A549 (cell line): Measurements from ENCODE around the gene ABRAXAS1. TPM values are rescaled to one million over a fixed set of nuclear protein-coding genes. Genes with fewer than 3 reads are reported as not detected.

Experiments used
- ATAC-seq, 2 experiments: fragments of 200-7000 bp in 1 of 2; fragments of >200 bp in 1 of 2; cut with Nextera tagmentation in 1 of 2; cut with Tn5 transposase in 1 of 2; 3 replicates each; pipeline versions ENCODE4 v1.8.0 to v1.9.1; 2018 to 2020; ENCODE audit warnings: mild to moderate bottlenecking in 1 of 2, moderate library complexity in 1 of 2
- CTCF ChIA-PET: fragments of 300-600 bp; sonication (Branson Sonifier 250); formaldehyde crosslinking; extraction: SDS; loops from one replicate; lab custom pipeline; 2021; ENCODE audit warnings: antibody characterized with exemption, inconsistent platforms; lab: Yijun Ruan, JAX
- POLR2A ChIA-PET: fragments of 350-600 bp; formaldehyde crosslinking; extraction: SDS; loops from one replicate; lab custom pipeline; 2021; ENCODE audit warnings: antibody characterized with exemption, inconsistent platforms; lab: Yijun Ruan, JAX
- DNase-seq, 2 experiments: peaks; one replicate each; pipeline versions ENCODE4 v3.0.0 to v3.0.0-alpha.2; 2011 to 2016; ENCODE audit warnings: low read depth in 1 of 2, low spot score in 1 of 2
- FAIRE-seq: peaks from 2 replicates; lab custom pipeline; 2011; peaks lifted over from hg19 to GRCh38; lab: Jason Lieb, UNC
- H3K27ac ChIP-seq, 2 experiments: fragments of >200 bp; sonication (Bioruptor Twin); formaldehyde crosslinking; 3 replicates each; pipeline ENCODE4 v1.5.1; 2016 to 2017
- H3K4me1 ChIP-seq: fragments of >200 bp; sonication (Bioruptor Twin); formaldehyde crosslinking; 3 replicates; pipeline ENCODE4 v1.6.1; 2016
- H3K4me2 ChIP-seq: fragments of >200 bp; sonication (Bioruptor Twin); formaldehyde crosslinking; 3 replicates; pipeline ENCODE4 v1.6.1; 2016
- H3K4me3 ChIP-seq: fragments of >200 bp; sonication (Bioruptor Twin); formaldehyde crosslinking; 3 replicates; pipeline ENCODE4 v1.5.1; 2016
- H3K9me3 ChIP-seq: fragments of >200 bp; sonication (Bioruptor Twin); formaldehyde crosslinking; 3 replicates; pipeline ENCODE4 v1.6.1; 2016
- ATOH8 ChIP-seq: fragments of 250-450 bp; sonication (Bioruptor Pico); IDR thresholded peaks from 2 replicates; pipeline ENCODE4 v1.5.0; 2020; ENCODE audit warnings: low read depth, mild to moderate bottlenecking, moderate library complexity
- BCL3 ChIP-seq: fragments of >200 bp; sonication (Bioruptor Twin); formaldehyde crosslinking; IDR thresholded peaks from 3 replicates; pipeline ENCODE4 v1.6.1; 2016
- CBX2 ChIP-seq: fragments of 200-600 bp; sonication (generic); IDR thresholded peaks from 2 replicates; pipeline ENCODE4 v1.6.1; 2016; ENCODE audit warnings: low read depth, mild to moderate bottlenecking, borderline replicate concordance
- CHD4 ChIP-seq: fragments of 200-600 bp; sonication (generic); IDR thresholded peaks from 2 replicates; pipeline ENCODE4 v1.6.1; 2016; ENCODE audit warnings: antibody characterized with exemption, mild to moderate bottlenecking, borderline replicate concordance
- EHF ChIP-seq: fragments of 250-450 bp; sonication (Bioruptor Pico); IDR thresholded peaks from 2 replicates; pipeline ENCODE4 v1.5.0; 2020; ENCODE audit warnings: mild to moderate bottlenecking
- EP300 ChIP-seq, 2 experiments: fragments of >200 bp; sonication (Bioruptor Twin); formaldehyde crosslinking; IDR thresholded peaks; 2 replicates in 1 of 2; 3 replicates in 1 of 2; pipeline ENCODE4 v1.6.1; 2016 to 2017
- FOSL2 ChIP-seq, 2 experiments: fragments of 450-650 bp in 1 of 2; fragments of >200 bp in 1 of 2; sonication (Bioruptor Twin) in 1 of 2; formaldehyde crosslinking; IDR thresholded peaks; 2 replicates each; pipeline versions ENCODE4 v1.5.0 to v1.6.1; 2016 to 2020; ENCODE audit warnings: mild to moderate bottlenecking in 1 of 2, moderate library complexity in 1 of 2
- HDAC2 ChIP-seq: fragments of 200-600 bp; sonication (generic); IDR thresholded peaks from 2 replicates; pipeline ENCODE4 v1.6.1; 2016
- HES2 ChIP-seq: fragments of >200 bp; sonication (Bioruptor Twin); formaldehyde crosslinking; IDR thresholded peaks from 2 replicates; pipeline ENCODE4 v1.6.1; 2016
- HOXB5 ChIP-seq: fragments of 250-450 bp; sonication (Bioruptor Pico); IDR thresholded peaks from 2 replicates; pipeline ENCODE4 v1.5.0; 2020; ENCODE audit warnings: mild to moderate bottlenecking, moderate library complexity
- KDM1A ChIP-seq: fragments of 200-600 bp; sonication (generic); IDR thresholded peaks from 2 replicates; pipeline ENCODE4 v1.6.1; 2016; ENCODE audit warnings: low read depth, mild to moderate bottlenecking
- MAX ChIP-seq: IDR thresholded peaks from 2 replicates; pipeline ENCODE4 v1.6.1; 2012
- MYC ChIP-seq: IDR thresholded peaks from 2 replicates; pipeline ENCODE4 v1.6.1; 2012; ENCODE audit warnings: mild to moderate bottlenecking, inconsistent platforms, low read length, improper control_type of control experiment, borderline replicate concordance
- NPAS2 ChIP-seq: fragments of 250-450 bp; sonication (Bioruptor Pico); IDR thresholded peaks from 2 replicates; pipeline ENCODE4 v1.8.0; 2022; ENCODE audit warnings: mild to moderate bottlenecking, moderate library complexity, borderline replicate concordance
- PHF8 ChIP-seq: fragments of 200-600 bp; sonication (generic); IDR thresholded peaks from 2 replicates; pipeline ENCODE4 v1.6.1; 2016; ENCODE audit warnings: low read depth, mild to moderate bottlenecking, antibody characterized with exemption, moderate library complexity, borderline replicate concordance
- POLR2AphosphoS2 ChIP-seq: conservative IDR thresholded peaks from 2 replicates; pipeline ENCODE4 v1.6.1; 2012; ENCODE audit warnings: low read length, improper control_type of control experiment, inconsistent platforms
- RAD21 ChIP-seq, 2 experiments: fragments of >200 bp in 1 of 2; sonication (Bioruptor Twin) in 1 of 2; formaldehyde crosslinking in 1 of 2; IDR thresholded peaks in 1 of 2; conservative IDR thresholded peaks in 1 of 2; 2 replicates in 1 of 2; 3 replicates in 1 of 2; pipeline ENCODE4 v1.6.1; 2012 to 2018; ENCODE audit warnings: inconsistent platforms in 1 of 2
- RARB ChIP-seq: fragments of 250-450 bp; sonication (Bioruptor Pico); IDR thresholded peaks from 2 replicates; pipeline ENCODE4 v1.8.0; 2021; ENCODE audit warnings: mild to moderate bottlenecking, moderate library complexity
- RNF2 ChIP-seq: fragments of 200-600 bp; sonication (generic); IDR thresholded peaks from 2 replicates; pipeline ENCODE4 v1.6.1; 2016; ENCODE audit warnings: low read depth, mild to moderate bottlenecking, antibody characterized with exemption, moderate library complexity, borderline replicate concordance
- SMC3 ChIP-seq: fragments of >200 bp; sonication (Bioruptor Twin); formaldehyde crosslinking; IDR thresholded peaks from 3 replicates; pipeline ENCODE4 v1.6.1; 2018; ENCODE audit warnings: inconsistent platforms
- SREBF2 ChIP-seq: fragments of 450-650 bp; IDR thresholded peaks from 2 replicates; pipeline ENCODE4 v1.6.1; 2014; ENCODE audit warnings: mild to moderate bottlenecking, moderate library complexity
- TP53 ChIP-seq: fragments of 250-450 bp; sonication (Bioruptor Pico); IDR thresholded peaks from 2 replicates; pipeline ENCODE4 v1.5.0; 2021; ENCODE audit warnings: mild to moderate bottlenecking, moderate library complexity
- ZC3H11A ChIP-seq: fragments of 450-650 bp; IDR thresholded peaks from 2 replicates; pipeline ENCODE4 v1.6.1; 2014; ENCODE audit warnings: antibody characterized with exemption, mild to moderate bottlenecking
- ZFP36 ChIP-seq: fragments of 450-650 bp; IDR thresholded peaks from 2 replicates; pipeline ENCODE4 v1.6.1; 2014; ENCODE audit warnings: borderline replicate concordance; ENCODE audit not compliant: partially characterized antibody
- ZNF302 ChIP-seq: fragments of 250-450 bp; sonication (Bioruptor Pico); IDR thresholded peaks from 2 replicates; pipeline ENCODE4 v1.9.0; 2021; ENCODE audit warnings: inconsistent platforms, mild to moderate bottlenecking, moderate library complexity
- WGBS: methylation state at CpG from one replicate; pipeline ENCODE4 v1.1.6; 2017; ENCODE audit errors: missing lambda C conversion rate; 5-methylcytosine and 5-hydroxymethylcytosine counted together
- polyA plus RNA-seq, 4 experiments: library from polyadenylated mRNA; depleted of rRNA in 3 of 4; stranded (reverse); fragments of >200 nt; fragmentation: RNase III in 1 of 4; extraction: RNeasy Plus Mini Kit Qiagen cat#74134 plus additional on column Dnase treatment in 1 of 4; gene quantifications; 2 replicates in 3 of 4; 3 replicates in 1 of 4; pipeline ENCODE4 v1.2.3, GENCODE V29; 2011 to 2017

Gene ABRAXAS1
- polyA plus RNA-seq, 2 of the 4 experiments (the other 2 are of a cell fraction) = 9.6 to 16.5 TPM

- no peak for TF ChIP-seq HES2
- TF ChIP-seq RAD21 (conservative IDR thresholded peaks at IDR 0.05 in 1 of 2, IDR thresholded peaks at IDR 0.05 in 1 of 2) = no peak
- TF ChIP-seq KDM1A = no peak
- no peak for TF ChIP-seq ZFP36
- TF ChIP-seq MYC = no peak
- TF ChIP-seq EP300 (IDR thresholded peaks at IDR 0.05) = no peak
- no peak for TF ChIP-seq ZNF302
- TF ChIP-seq TP53 (CRISPR knock-in tag) = no peak
- no peak for TF ChIP-seq SMC3
Measured at GRCh38 chr4:83436680-83437079, 48.2 kb downstream of the ABRAXAS1 start (continued).

- FAIRE-seq = no peak
Measured at GRCh38 chr4:83431200-83431599, 53.7 kb downstream of the ABRAXAS1 start.

GRCh38 chr4:83418211-83418610 lies 66.7 kb downstream of the ABRAXAS1 start:
- TF ChIP-seq HDAC2 = no peak
- no peak for TF ChIP-seq CHD4
- no peak for TF ChIP-seq ZC3H11A
- TF ChIP-seq SREBF2 = no peak
- no peak for TF ChIP-seq PHF8
- TF ChIP-seq BCL3 = no peak
- no peak for TF ChIP-seq MYC
- no peak for TF ChIP-seq HES2
- no peak for TF ChIP-seq ATOH8
- TF ChIP-seq, all 56 proteins: peak for 0
- ATAC-seq (no peak), DNase-seq (no peak), FAIRE-seq (no peak)
- Histone ChIP-seq H3K27ac (no peak overlapping the region), H3K4me2 (no peak overlapping the region), H3K9me3 (no peaks in the 10 kb centered on the region), H3K4me3 (no peak overlapping the region), H3K4me1 (no peaks in the 10 kb centered on the region)
- ChIA-PET CTCF (no interaction called here), POLR2A (interaction anchor here (0.6 kb wide), 1 partner anchor 41 kb away, joined by 4 read pairs; no protein-coding TSS in a partner anchor)

More at GRCh38 chr4:83431200-83431599, 53.7 kb downstream of the ABRAXAS1 start:
- no peak for TF ChIP-seq MAX
- TF ChIP-seq FOSL2 (IDR thresholded peaks at IDR 0.05) = no peak
- no peak for TF ChIP-seq FOSL2 (CRISPR knock-in tag; IDR thresholded peaks at IDR 0.05)
- TF ChIP-seq EHF (CRISPR knock-in tag) = no peak
- no peak for TF ChIP-seq ZFP36
- TF ChIP-seq HOXB5 (CRISPR knock-in tag) = no peak
- no peak for TF ChIP-seq RARB
- no peak for TF ChIP-seq NPAS2 (CRISPR knock-in tag)
- TF ChIP-seq CHD4 = no peak
- TF ChIP-seq ZNF302 = no peak
- no peak for TF ChIP-seq BCL3
- no peak for TF ChIP-seq CBX2
- no peak for TF ChIP-seq TP53 (CRISPR knock-in tag)
- TF ChIP-seq POLR2AphosphoS2 = no peak
- no peak for TF ChIP-seq RNF2
- DNase-seq (no peak), ATAC-seq (no peak)
- no peak overlapping the region for H3K4me2 ChIP-seq
- no peaks in the 10 kb centered on the region for H3K4me1 ChIP-seq
- no peak overlapping the region for H3K4me3 ChIP-seq
- POLR2A ChIA-PET = no interaction called here
- CTCF ChIA-PET = no interaction called here
- no peaks in the 10 kb centered on the region for H3K9me3 ChIP-seq
- H3K27ac ChIP-seq = no peak overlapping the region
- 93% methylated on average over 1 of the region's 1 CpG for WGBS
